Panc1 (cell line): Measurements from ENCODE around the gene CD300A.

ENCODE experiments used
- POLR2AphosphoS5 ChIP-seq: IDR thresholded peaks from 2 replicates; pipeline ENCODE4 v1.6.1; 2012; ENCODE audit warnings: mild to moderate bottlenecking, low read depth, low read length, moderate library complexity
- SIN3A ChIP-seq: IDR thresholded peaks from 2 replicates; pipeline ENCODE4 v1.6.1; 2012; ENCODE audit warnings: low read depth, mild to moderate bottlenecking, low read length, moderate library complexity, borderline replicate concordance; ENCODE audit not compliant: insufficient read depth
- TCF7L2 ChIP-seq: IDR thresholded peaks from 2 replicates; pipeline ENCODE4 v1.6.1; 2011; ENCODE audit warnings: mild to moderate bottlenecking, low read depth, low read length, inconsistent platforms
- TF ChIP-seq, protein P1 (sequence below): fragments of 450-650 bp; IDR thresholded peaks from 2 replicates; pipeline ENCODE4 v1.5.1; 2017; ENCODE audit warnings: mild to moderate bottlenecking
- TF ChIP-seq, protein P2 (sequence below), 2 experiments: IDR thresholded peaks; 2 replicates each; pipeline ENCODE4 v1.6.1; 2011 to 2012; ENCODE audit warnings: low read depth in 2 of 2, control low read depth in 1 of 2, low read length in 1 of 2, mild to moderate bottlenecking in 1 of 2, moderate library complexity in 1 of 2; ENCODE audit not compliant: insufficient read depth in 1 of 2

DNA sequence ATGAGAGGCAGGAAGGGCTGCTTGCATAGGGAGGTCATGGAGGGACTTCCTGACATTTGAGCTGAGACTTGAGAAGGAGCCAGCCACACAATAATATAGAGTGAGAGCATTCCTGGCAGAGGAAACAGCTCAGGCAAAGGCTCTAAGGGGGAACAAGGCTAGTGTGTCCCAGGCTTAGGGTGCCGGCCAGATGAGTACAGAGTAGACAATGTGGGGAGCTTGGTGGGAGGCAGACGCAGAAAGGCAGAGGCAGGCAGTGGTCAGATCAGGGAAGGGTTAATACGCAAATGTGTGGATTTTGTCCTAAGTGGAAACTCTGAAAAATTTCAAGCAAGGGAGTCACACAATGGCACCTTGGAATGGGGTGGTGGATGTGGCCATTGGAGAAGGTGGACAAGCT is 33.6 kb downstream of the CD300A start:
- TF ChIP-seq, protein P1, sequence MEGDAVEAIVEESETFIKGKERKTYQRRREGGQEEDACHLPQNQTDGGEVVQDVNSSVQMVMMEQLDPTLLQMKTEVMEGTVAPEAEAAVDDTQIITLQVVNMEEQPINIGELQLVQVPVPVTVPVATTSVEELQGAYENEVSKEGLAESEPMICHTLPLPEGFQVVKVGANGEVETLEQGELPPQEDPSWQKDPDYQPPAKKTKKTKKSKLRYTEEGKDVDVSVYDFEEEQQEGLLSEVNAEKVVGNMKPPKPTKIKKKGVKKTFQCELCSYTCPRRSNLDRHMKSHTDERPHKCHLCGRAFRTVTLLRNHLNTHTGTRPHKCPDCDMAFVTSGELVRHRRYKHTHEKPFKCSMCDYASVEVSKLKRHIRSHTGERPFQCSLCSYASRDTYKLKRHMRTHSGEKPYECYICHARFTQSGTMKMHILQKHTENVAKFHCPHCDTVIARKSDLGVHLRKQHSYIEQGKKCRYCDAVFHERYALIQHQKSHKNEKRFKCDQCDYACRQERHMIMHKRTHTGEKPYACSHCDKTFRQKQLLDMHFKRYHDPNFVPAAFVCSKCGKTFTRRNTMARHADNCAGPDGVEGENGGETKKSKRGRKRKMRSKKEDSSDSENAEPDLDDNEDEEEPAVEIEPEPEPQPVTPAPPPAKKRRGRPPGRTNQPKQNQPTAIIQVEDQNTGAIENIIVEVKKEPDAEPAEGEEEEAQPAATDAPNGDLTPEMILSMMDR: no peak
- TF ChIP-seq POLR2AphosphoS5 (no peak), TCF7L2 (no peak), SIN3A (no peak)
- TF ChIP-seq, protein P2, sequence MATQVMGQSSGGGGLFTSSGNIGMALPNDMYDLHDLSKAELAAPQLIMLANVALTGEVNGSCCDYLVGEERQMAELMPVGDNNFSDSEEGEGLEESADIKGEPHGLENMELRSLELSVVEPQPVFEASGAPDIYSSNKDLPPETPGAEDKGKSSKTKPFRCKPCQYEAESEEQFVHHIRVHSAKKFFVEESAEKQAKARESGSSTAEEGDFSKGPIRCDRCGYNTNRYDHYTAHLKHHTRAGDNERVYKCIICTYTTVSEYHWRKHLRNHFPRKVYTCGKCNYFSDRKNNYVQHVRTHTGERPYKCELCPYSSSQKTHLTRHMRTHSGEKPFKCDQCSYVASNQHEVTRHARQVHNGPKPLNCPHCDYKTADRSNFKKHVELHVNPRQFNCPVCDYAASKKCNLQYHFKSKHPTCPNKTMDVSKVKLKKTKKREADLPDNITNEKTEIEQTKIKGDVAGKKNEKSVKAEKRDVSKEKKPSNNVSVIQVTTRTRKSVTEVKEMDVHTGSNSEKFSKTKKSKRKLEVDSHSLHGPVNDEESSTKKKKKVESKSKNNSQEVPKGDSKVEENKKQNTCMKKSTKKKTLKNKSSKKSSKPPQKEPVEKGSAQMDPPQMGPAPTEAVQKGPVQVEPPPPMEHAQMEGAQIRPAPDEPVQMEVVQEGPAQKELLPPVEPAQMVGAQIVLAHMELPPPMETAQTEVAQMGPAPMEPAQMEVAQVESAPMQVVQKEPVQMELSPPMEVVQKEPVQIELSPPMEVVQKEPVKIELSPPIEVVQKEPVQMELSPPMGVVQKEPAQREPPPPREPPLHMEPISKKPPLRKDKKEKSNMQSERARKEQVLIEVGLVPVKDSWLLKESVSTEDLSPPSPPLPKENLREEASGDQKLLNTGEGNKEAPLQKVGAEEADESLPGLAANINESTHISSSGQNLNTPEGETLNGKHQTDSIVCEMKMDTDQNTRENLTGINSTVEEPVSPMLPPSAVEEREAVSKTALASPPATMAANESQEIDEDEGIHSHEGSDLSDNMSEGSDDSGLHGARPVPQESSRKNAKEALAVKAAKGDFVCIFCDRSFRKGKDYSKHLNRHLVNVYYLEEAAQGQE (IDR thresholded peaks at IDR 0.05; ENCODE audit: insufficient read depth in 1 of 2, low read depth in 2 of 2, low read length in 1 of 2): no peak
